ENCODE results near the gene COL8A2.
A peak's percentile ranks its signal among the peaks of the same experiment; 100 is the strongest.

The COL8A2 gene

DNA sequence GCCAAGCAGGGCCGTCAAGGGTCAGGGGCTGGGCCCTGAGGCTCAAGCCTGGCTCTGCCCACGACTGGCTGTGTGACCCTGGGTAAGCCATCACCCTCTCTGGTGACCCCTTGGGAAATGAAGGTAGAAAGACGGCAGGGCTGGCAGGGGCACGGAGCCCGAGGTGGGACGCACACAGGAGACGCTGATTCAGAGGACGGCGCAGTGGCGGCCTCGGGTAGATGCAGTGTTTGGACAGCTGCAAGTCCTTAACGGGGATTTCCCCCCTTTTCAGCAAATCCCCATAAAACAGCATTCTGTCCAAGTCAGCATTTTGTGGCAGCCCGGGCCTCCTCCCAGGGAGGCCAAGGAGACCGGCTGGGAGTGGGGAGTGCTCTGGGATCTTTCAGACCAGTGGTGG, 16.7 kb downstream of the COL8A2 start:
- DNase-seq, result no peak

DNA sequence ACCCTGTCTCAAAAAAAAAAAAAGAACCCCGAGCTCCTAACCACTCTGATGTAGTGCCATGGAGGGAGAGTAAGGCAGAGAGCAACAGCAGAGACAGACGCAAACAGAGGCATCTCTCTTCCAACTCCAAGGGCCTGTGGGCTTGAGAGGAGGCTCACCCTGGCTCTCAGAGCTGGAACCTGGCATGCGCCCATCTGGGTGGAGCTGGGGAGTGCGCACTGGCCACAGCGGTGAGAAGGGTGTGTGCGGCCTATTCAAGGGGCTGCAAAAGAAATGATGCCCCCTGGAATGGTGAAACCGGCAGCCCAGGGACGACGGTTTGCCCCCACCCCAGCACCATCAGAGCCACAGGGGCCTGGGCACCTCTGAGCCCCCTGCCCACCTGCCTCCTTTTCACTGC, 17.6 kb downstream of the COL8A2 start:
- no peak for DNase-seq

DNA sequence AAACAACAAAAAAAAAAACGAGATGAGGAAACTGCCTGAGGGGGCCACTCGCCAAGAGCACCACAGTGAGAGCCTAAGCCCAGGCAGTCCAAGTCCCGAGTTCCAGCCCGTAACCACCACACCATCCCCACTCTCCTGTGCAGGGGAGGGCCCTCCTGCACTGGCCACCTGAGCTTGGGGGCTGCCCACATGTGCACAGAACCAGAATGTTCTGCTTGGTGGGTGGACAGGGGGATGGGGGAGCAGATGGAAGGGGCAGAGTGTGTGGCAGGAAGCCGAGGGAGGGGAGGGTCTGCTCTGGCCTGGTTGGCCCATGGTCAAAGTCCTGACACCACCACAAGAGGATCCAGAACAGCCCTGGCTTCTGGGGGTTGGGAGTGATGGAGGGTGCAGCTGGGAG, 18.8 kb downstream of the COL8A2 start:
- DNase-seq, result no peak

DNA sequence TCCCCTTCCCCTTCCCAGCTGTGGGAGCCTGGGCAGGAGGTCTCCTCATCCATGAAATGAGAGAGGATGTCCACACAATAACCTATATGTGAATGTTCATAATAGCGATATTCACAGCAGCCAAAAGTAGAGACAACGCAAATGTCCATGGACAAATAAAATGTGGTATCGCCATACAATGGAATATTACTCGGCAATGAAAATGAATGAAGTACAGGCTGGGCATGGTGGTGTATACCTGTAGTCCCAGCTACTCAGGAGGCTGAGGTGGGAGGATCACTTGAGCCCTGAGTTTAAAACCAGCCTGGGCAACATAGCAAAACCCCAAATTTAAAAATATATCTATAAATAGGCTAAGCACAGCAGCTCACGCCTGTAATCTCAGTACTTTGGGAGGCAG, 23.5 kb downstream of the COL8A2 start:
- no peak for DNase-seq

DNA sequence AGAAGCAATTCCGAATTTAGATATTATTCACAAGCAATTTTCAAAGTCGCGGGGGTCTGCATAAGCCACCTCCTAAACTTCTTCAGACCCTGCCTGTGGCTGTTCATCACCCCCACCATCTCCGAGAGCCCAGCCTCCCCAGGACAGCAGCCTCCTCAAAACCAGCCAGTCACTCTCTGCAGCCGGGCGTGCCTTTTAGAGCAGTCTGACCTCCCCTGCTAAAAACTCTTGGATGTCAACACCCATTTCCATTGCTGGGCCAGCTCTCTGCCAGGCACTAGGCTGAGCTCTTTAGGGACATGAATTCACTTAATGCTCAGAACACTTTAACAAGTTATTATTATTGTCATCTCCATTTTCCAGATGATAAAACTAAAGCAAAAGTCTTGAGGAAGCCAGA, 24.6 kb downstream of the COL8A2 start:
- no peak for DNase-seq

DNA sequence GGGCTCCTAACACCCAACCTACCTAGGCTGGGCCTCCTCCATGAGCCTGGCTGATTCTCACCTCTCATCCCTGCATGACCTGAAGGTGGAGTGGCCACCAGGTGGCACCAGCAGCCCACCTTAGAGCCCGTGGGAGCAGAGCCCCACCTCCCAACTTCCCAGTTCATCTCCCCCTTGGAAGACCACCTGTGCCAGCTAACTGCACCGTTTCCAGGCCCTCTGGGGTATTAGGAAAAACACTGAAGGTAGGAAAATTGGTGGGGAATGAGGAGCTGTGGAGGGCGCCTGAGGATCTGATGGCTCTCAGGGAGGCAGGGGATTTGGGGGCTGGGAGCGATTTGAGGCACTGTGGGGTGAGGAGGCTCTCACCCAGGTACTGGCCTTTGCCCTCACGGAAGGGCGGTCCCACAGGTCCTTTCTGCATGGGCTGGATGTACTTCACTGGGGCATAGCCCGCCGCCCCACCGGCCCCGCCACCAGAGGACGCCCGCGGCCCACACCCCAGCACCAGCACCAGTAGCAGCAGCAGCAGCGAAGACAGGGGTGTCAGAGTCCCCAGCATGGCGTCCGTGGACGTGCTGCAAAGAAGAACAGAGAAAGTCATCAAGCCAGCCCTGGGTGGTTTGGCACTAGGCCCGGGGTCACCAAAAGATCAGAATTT, 25.2 kb downstream of the COL8A2 start:
- peak; percentile 67 for DNase-seq

DNA sequence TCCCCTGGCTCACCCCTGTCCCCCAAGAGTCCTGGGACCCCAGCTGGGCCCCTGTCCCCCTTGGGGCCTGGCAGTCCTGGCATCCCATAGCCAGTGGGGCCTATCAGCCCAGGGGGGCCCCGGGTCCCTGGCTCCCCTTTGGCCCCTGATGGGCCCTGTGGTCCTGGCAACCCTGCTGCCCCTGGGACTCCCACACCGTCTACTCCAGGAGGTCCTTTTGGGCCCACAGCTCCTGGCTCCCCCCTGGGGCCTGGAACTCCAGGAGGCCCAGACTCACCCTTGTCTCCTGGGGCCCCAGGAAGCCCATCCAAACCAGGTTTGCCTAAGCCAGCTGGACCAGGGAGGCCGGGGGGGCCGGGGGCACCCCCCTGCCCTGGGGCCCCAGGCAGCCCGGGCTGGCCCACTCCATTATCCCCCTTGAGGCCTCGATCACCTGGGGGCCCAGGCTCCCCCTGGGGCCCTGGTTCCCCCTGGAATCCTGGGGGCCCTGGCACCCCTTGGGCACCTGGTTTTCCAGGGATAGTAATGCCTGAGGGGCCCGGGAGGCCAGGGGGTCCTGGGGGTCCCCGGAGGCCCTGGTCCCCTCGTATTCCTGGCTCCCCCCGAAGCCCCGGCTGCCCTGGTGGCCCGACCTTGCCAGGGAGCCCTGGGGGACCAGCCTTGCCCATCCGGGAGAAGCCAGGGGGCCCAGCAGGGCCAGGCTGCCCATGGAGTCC, 26.2 kb downstream of the COL8A2 start:
- DNase-seq, result no peak

DNA sequence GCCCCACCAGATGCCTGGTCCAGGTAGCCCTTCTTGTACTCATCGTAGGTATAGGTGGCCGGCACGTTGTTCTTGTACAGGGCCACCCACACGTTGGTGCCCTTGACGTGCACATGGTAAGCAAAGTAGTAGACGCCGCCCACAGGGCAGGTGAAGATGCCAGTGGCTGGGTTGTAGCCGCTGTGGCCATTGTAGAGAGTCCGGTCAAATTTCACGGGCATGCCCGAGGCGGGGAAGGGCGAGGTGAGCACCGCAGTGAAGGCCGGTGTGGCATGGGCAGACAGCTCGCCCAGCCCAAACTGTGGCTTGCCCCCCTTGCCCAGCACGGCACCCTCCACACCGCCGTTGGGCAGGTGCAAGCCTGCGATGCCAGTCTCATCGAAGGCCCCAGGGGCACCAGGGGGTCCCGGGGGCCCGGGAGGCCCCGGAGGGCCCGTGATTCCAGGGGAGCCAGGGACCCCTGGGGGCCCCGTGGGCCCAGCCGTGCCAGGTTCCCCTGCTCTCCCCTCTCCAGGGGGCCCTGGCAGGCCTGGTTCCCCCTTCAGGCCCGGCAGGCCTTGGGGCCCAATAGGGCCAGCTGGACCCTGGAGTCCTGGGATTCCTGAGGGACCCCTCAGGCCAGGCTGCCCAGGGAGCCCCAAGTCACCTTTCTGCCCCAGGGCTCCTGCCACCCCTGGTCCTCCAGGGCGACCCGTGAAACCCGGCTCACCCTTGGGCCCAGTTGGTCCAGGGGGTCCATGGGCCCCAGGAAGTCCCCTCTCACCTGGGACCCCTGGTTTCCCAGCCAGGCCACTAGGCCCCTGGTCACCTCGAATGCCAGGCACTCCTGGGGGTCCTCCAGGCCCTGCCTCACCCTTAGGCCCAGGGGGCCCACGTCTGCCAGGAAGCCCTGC, 27.1 kb downstream of the COL8A2 start:
- DNase-seq, result no peak

DNA sequence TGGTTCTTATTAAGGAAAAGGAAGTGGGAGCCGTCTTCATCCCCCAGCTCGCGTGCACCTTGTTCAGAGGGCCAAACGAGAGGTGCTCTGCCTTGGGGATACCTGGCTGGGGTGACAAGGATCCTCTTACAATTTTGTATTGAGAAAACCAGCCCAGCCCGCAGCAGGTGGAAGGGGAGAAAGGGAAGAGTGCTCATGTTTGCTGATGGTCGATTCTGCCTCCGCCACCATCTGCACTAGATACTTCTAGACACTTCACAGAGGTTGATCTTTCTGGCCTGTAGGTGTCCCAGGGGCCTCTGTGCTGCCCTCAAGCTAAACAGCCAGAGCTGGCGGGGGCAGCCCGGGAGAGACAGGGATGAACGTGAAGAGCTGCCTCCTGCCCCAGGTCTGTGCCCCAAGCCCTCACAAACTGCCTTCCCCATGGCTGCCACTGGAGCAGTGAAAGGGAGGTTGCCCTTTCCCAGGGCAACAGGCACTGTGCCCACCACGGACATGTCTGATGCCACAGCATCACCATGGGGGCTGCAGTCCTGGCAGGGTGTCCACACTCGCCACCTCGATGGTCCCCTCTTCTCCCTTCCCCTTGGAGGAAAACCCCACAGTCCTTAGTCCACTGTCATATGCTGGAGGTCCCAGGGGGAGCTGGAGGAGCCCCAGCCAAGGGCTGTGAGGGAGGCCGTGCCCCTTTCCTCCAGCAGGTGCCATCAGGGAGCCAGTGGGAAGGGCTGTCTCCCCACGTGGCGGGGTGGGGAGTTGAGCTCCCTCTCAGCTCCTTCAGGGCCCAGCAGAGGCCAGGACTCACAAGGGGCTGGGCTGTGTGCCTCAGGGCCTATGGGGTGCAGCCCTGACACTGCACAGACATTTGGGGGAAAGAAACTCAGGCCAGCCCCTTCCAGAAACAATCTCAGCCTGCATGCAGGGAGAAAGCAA, 28.3 kb downstream of the COL8A2 start:
- DNase-seq, result no peak

DNA sequence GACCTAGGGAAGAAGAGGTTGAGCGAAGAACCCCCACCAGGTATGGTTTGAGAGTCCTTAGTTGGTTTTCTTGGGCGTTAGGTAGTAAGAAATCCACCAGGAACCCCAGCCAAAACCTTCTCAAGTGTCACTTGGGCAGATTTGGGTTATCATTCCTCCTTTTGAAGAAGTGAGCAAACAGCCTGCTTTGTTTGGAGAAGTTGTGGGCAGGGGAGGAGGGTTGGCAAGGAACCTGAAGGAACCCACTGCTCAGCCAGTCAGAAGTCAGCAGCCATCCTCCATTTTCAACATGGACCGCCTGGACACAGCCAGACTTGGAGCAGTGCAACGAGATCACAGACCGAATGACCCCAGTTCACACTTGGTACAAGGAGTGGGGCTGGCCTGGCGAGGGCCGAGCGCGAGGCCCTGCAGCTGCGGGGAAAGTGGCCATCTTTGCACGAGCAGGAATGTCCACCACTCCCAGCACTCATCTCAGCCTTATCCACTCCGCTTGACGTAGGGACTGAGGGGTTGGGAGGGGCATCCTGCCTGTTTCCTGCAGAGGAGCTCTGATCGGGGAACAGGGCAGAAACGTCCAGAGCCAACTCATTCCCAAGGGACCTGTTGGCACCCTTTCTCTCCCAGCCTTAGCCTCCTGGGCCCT, 29.1 kb downstream of the COL8A2 start:
- DNase-seq, result no peak

DNA sequence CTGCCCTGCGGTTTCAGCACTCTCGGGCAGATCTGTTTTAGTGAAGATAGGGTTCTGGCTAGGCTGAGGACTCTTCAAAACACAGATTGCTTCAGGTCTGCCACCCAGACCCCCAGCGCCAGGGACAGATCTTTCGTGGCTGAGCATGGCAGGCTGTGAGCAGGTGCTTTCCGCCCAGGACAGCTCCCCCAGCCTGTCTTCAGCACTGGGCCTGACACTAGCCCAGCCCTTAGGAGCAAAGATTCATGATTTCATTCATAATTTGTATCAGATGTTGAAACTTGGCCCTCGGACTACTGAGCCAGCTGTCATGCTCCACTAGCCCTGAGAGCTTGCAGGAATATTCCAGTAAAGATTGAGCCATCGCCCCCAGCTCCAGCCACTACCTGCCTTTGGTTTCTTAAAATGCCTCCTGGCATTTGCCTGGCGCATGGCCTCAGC, 30.4 kb downstream of the COL8A2 start:
- DNase-seq, result no peak

DNA sequence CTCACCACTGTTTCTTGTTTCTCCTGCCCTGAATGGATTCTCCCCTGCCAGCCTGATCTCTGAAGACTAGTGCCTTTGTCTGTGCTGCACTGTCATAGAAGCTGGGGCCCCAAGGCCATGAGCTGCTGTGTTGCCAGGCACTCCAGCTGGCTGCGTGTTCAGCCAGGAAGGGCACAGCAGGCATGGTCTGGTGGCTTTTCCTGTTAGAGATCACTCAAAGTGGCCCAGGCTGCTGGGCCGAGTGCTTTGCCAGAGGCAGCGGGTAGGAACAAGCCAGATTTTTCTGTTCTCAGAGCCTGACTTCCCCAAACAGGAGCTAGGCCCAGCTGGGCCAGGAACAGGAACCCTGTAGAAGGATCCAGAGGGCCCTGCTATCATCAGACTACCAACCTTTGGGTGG, 31.1 kb downstream of the COL8A2 start:
- no peak for DNase-seq

DNA sequence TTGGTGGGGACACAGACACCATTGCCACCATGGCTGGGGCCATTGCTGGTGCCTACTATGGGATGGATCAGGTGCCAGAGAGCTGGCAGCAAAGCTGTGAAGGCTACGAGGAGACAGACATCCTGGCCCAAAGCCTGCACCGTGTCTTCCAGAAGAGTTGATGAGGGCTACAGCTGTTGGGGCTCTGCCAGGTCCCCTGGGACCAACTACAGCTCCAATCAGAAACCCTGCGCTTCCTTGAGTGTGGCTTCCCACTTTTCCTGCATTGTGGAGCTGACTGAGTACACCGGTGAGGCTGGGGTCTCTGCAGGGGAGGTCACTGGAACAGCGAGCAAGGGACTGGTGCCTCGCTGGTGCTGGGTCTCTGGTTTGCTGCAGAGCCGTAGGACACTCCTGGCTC, 31.8 kb downstream of the COL8A2 start:
- DNase-seq, result no peak

DNA sequence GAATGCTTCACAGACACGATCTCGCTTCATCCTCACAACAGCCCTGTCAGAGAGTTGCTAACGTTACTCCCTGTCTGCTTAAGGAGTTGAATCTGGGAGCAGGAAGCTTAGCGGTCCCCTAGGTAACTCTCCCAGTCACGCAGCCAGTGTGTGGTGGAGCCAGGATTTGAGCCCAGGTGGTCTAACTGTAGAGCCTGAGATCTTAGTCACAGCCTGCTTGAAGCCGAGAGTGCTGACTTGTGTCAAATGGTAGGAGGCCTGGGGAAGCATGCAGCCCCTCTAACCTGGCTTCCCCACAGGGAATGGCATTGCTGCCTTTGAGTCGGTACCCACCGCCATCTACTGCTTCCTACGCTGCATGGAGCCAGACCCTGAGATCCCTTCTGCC, 32.2 kb downstream of the COL8A2 start:
- no peak for DNase-seq

DNA sequence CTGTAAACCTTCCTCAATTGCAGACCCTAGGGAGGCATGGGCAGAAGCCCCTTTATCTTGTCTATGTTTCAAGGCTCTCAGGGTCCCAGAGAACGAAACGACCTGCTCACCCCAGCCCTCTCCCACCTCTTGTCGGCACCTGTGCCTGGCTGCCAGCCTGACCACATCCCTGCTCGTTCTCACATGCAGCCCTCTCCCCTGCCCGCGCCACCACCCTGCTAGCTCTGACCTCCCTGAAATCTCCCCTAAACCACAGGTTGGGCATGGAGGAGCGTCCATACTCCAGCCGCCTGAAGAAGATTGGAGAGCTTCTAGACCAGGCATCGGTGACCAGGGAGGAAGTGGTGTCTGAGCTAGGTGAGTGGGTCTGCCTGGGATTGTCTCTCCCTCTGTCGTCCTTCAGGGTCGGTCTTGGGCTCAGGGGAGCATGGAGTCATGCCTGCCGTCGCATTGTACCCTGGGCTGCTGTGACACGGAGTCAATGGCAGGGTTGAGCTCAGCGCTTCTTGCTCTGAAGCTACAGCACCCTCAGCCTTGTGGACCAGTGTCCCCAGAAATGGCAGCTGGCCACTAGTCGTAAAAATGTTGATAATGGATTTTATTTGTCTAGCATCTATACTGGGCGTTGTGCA, 32.7 kb downstream of the COL8A2 start:
- DNase-seq, result no peak

DNA sequence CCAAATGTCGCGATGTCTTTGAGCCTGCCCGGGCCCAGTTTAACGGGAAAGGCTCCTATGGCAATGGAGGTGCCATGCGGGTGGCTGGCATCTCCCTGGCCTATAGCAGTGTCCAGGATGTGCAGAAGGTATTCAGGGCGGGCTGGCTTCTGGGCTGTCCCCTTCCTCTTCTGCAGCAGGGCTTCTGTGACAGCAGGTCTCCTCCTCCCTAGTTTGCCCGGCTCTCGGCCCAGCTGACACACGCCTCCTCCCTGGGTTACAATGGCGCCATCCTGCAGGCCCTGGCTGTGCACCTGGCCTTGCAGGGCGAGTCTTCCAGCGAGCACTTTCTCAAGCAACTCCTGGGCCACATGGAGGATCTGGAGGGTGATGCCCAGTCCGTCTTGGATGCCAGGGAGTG, 33.3 kb downstream of the COL8A2 start:
- DNase-seq, result no peak

DNA sequence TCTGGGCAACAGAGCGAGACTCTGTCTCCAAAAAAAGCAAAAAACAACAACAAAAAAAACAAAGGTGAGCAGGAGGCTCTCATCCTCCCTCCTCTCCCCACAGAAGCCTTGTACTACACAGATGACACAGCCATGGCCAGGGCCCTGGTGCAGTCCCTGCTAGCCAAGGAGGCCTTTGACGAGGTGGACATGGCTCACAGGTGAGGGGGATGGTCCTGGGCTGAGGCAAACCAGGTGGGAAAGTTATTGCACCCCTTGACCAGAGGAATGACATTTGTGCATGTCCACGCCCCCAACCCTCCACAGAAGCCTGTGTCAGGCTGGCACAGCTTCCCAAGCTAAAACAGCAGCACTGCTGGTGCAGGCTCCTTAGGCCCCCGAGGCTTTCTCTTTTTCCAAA, 33.9 kb downstream of the COL8A2 start:
- DNase-seq, result no peak

DNA sequence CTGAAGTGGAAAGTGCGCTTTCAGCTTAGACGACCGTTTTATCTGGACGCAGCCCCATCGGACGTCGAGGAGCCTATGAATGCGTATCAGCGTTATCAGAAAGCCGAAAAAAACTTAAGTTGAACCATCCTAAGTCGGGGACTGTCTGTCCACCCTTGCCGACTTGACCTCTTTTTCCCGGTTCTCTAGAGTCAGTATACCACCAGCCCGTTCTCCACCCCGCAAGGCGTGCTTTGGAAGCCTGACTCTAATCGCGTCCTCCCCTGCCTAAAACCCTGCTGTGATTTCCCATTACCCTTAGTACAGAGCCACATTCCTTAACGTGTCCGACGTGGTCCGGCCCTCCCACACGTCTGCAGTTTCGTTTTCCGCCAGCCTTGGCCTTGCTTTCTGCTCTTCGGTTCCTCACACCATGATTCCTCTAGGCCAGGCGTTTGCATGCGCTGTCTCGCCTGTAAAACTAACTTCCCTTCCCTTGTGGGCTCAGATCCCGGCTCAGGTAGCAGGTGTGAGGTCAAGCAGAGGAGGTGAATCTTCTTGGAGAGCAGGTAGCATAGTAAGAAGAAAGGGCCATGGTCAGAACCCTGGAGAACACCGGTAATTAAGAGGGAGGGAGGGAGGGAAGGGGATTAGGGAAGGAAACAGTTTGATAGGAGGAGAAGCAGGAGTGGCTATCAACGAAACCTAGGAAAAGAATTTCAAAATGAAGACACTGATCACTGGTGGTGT, 35.5 kb downstream of the COL8A2 start:
- no peak for DNase-seq

DNA sequence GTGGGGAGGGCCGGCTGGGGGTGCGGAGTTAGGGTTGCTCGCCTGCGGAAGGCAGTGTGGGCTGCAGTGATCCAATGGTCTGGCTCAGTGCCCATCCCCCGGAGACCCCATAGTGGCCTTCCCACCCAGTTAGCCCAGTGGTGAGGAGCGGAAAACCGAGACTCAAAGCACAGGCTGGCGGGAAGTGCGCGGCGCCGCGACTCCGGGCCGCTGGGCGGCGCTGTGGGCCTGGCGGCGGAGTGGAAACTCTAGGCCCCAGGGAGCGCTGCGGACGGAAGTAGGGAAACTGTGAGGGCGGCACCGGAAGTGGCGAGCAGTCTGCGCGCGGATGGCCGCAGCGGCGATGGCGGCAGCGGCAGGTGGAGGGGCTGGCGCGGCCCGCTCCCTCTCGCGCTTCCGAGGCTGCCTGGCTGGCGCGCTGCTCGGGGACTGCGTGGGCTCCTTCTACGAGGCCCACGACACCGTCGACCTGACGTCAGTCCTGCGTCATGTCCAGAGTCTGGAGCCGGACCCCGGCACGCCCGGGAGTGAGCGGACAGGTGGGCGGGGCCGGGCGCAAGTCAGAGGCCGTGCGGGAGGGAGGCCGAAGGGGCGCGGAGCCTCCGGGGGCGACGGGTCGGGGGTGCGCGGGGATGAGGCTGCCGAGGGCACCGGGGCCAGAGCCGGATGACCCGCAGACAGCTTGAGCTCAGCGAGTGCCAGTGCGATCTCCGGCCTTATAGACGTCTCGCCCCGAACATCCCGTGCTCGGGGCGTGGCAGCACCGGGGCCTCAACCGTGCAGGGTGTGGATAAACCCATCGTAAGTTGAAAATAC, 36.2 kb downstream of the COL8A2 start, which contains the start of gene ADPRS:
Gene ADPRS (plus strand): TSS at position 316 of the 816 bp plus-strand sequence. CDS start 13 bp downstream, at position 329.
- peak; percentile 90 for DNase-seq

DNA sequence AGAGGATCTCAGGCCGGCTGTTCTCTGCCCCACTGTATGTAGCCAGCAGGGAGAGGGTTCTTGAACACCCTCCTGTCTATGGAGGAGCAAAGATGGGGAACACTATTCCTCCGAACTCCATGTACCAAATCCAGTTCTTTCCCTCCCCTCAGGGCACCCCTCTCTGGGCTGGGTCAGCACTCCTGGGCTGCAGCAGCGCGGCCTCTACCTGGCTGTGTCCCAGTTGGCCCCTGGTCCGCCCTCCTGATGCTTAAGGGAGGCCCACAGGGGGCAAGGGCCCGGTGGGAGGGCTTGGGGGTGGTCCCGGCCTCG, 36.8 kb downstream of the COL8A2 start:
- no peak for DNase-seq
